Right forelimb (tissue), 1 donor: ENCODE measurements around the gene PSMB1.
"Not testable (repeated sequence)": the region's sequence is repeated elsewhere in the genome, so short reads cannot be mapped to it uniquely, and the experiment has no call there.

Experiments
- DNase-seq: peaks from one replicate; pipeline ENCODE4 v3.0.0-alpha.2; 2018

The PSMB1 gene

DNA sequence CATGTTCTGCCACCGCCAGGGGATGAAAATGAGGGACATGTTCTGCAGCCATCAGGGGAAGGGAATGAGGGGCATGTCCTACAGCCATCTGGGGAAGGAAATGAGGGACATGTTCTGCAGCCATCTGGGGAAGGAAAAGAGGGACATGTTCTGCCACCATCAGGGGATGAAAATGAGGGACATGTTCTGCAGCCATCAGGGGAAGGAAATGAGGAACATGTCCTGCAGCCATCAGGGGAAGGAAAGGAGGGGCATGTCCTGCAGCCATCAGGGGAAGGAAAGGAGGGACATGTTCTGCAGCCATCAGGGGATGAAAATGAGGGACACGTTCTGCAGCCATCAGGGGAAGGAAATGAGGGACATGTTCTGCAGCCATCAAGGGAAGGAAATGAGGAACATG lies 50.8 kb downstream of the PSMB1 start:
- DNase-seq, result not testable (repeated sequence)

- no peak for DNase-seq
These were observed 52.0 kb downstream of the PSMB1 start for GRCh38 chr6:170500955-170501590.

GRCh38 chr6:170497841-170498301 lies 55.2 kb downstream of the PSMB1 start:
- no peak for DNase-seq

DNA sequence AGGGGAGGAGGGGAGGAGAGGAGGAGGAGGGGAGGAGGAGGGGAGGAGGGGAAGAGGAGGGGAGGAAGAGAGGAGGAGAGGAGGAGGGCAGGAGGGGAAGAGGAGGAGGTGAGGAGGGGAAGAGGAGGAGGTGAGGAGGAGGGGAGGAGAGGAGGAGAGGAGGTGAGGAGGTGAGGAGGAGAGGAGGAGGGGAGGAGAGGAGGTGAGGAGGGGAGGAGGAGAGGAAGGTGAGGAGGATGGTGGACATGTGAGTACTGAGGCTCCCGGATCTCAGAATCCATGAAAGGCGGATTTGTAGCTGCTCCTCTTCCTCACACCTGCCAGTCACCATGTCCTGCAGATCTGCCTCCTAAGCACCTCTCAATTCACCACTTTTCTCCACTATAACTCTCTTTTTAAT lies 59.8 kb downstream of the PSMB1 start:
- no peak for DNase-seq

GRCh38 chr6:170490259-170490658 lies 62.8 kb downstream of the PSMB1 start:
- DNase-seq, result no peak

GRCh38 chr6:170489836-170490235 lies 63.3 kb downstream of the PSMB1 start:
- no peak for DNase-seq

DNA sequence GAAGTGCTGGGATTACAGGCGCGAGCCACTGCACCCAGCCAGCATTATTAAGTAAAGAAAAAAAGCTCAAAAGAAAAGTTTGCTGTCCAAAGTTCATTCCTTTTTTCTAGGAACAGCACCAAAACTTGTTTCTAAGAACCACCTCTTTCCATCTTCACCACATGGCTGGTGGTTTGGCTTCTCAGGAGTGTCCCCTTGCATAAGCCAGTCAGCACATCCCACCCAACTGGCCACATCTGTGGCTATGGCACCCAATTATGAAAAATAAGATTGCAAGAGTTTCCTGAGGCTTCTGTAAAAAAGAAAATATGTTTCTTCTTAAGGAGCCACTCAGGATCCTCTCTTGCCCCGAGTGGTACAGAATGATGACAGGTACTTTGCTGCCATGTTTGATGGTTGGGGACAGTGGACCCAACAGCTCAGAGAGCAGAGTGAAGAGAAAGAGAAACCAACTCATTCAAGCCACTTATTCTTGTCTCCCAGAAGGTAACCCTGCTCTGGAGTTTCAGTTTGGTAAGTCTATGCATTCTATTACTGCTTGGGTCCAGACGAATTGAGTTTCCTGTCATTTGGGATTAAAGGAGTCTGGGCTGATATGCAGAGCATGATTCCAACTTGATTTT lies 65.3 kb downstream of the PSMB1 start:
- DNase-seq, result no peak

DNA sequence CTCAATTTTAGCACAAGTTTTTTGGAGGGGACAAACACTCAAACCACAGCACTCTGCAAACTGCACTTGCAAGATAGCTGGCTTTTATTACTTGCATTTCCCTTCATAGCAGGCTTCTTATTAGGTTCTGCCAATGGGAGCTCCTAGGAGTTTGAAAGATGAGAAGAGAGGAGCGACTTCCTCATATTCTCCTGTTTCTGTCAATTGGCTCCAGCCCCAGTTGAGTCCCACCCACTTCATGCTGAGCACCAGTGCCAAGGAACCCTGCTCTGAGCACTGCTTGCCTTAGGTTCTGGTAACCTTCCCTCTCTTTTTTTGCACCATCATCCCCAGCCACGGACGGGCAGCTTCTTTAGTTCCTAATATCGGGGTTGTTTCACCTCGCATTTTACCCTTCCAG lies 67.9 kb downstream of the PSMB1 start:
- no peak for DNase-seq
